Cerebellar cortex (tissue), 1 donor: ENCODE results near the gene CNIH2.
"Not testable (repeated sequence)": the region's sequence is repeated elsewhere in the genome, so short reads cannot be mapped to it uniquely, and the experiment has no call there.

Experiments
- DNase-seq: peaks from one replicate; pipeline ENCODE4 v3.0.0-alpha.2; 2015; ENCODE audit warnings: low spot score

CNIH2 gene

DNA sequence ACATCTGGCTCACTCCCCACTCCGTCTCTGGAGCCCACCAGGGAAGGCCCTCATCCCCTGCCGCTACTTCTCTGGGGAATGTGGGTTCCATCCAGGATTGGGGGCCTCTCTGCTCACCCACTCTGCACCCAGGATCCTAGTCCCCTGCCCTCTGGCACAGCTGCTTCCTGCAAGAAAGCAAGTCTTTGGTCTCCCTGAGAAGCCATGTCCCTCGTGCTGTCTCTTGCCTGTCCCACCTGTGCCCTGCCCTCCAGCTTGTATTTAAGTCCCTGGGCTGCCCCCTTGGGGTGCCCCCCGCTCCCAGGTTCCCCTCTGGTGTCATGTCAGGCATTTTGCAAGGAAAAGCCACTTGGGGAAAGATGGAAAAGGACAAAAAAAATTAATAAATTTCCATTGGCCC is 911 bp upstream of the CNIH2 start:
- not testable (repeated sequence) for DNase-seq

DNA sequence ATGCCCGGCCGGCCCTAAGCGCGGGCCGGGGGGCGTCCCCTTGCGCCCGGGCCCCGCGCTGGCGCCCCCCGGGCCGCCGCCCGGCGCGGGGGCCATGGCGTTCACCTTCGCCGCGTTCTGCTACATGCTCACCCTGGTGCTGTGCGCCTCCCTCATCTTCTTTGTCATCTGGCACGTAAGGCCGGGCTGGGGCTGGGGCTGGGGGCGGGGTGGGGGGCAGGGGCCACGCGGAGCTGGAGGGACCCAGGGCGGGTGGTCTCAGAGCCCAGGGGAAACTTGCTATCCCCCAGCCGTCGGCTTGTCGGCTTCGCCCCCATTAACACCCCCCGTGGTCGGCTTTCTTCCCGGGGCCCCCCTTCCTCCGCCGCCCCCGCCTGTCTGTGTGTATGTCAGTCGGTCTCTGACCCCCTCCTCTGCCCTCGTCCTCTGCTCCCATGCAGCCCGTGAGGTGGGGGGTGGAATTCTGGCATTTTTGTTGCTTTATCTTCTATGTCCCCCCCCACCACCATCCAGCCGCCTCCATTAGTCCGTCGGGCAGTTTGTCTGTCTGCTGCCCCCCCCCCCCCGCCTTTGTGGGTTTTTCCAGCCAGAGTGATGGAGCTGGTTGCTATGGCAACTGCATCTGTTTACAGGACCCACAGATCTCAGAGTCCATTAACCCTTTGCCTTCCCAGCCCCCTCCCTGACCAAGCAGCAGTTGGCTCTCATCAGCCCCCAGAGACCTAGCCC is 552 bp downstream of the CNIH2 start:
- DNase-seq = no peak

DNA sequence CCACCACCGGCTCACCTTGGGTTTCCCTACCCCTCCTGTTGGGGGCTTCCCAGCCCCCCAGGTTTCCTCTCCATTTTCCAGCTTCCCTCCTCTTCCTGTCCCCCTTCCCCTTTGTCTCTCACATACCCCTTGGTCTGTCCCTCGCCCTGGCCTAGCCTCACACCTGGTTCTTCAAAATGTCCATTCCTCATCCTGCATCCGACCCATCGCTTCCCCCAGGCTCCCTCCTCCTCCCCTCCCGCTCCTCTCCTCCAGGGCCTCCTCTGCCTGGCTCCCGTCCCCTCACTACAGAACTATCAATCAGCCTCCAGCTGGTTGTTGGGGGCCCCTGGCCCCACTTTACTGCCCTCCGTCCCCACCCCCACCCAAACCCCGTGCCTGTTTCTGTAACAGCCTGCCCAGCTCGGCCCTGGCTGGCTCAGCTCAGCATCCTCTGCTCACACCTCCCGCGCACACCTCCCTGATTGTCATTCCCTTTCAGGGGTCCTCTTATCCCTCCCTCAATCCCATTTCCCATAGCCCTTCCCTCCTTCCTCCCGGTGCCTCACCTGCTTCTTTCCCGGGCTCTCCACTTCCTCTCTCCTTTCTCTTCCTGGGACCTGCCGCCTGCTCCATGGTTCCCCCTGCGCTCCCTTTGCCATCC is 1.2 kb downstream of the CNIH2 start:
- DNase-seq = no peak

DNA sequence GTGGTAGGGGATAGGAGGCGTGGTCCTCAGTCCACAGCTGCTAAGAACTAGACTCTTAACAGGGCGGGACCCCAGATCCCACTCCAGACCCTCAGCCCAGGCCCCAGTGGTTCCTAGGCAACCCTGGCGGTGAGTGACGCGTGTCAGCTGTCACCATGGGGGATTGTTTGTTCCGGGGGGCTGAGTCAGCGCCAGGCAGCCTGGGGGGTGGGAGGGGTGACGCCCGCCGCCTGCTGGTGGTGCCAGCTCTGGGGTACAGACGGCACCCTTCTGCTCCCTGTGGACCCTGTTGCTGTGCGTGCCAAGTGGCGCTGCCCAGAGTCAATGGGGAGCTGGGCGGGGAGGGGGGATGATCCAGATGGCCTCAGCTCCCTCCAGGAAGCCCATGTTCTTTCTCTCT is 2.5 kb downstream of the CNIH2 start:
- no peak for DNase-seq

DNA sequence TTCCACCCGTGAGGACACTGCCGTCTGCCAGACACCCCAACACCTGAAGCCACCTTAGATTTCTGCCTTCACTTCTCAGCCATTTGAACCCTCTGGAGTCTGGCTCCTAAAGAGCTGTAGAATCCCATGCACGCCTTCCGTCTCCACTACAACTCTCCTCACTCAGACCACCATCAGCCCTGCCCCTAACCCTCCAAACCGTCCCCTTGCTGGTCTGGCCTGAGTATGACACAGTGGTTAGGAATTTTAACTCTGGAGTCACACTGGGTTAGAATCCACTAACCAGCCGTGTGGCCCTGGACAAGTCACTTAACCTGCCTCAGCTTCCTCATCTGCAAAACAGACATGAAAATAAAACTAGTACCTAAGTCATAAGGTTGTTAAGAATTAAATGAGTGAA is 3.0 kb downstream of the CNIH2 start:
- no peak for DNase-seq

DNA sequence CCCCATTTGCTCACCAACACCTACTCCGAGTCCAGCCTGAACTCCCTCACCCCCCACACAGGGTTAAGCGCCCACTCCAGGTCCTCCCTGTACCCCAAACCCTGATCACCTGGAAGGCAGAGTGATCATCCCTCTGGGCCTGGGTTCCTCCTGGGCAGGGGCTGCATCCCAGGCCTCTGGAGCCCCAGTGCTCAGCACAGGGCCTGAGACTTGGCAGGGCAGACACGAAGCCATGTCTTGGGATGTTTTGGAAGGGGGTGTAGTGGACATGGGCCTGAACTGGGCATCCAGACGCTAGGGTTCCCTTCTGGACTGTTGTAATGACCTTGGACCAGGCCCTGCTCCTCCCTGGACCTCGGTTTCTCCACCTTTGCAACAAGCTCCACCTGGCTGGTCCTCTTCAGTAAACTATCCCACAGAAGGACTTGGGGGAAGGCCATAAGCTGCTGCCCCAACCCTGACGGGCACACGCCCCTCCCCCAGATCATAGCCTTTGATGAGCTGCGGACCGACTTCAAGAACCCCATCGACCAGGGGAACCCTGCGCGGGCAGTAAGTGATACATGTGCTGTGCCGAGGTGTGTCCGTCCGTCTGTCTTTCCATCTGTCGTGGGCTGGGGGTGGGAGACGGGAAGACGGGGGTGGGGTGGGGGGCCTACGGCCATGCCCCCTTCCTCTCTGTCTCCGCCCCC is 3.9 kb downstream of the CNIH2 start:
- no peak for DNase-seq

DNA sequence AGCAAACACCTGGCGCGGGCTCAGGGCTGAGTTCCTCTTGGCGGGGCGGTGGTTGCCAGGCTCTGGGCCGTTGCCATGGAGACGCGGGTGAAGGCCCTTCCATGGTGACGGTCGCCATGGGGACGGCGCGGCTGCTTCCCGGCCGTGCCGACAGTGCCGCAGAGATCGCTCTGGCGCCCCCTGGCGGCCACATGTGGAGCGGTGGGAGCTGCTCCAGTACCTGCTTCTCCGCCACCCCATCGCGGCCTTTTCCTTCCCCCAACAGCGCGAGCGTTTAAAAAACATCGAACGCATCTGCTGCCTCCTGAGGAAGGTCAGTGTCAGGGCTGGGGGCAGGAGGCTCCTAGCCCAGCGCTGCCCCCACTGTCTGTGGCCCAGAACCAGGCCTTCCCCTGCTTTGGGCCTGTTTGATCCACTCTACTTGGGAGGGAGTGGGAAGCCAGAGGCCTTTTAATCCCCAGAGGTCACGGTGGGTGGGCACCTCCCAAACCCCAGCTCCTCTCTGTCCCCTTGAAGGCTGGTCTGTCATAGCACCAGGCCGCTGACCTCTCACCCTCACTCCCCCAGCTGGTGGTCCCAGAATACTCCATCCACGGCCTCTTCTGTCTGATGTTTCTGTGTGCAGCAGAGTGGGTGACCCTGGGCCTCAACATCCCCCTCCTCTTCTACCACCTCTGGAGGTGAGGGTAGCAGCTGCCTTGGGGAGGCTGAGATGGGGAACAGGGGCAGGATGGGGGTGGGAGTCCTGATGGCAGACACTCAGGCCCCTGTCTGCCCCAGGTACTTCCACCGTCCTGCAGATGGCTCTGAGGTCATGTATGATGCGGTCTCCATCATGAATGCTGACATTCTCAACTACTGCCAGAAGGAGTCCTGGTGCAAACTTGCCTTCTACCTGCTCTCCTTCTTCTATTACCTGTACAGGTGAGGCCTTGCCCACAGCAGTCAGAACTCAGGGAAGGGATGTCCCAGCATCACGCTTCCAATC is 4.8 kb downstream of the CNIH2 start:
- peak; percentile 98 for DNase-seq

DNA sequence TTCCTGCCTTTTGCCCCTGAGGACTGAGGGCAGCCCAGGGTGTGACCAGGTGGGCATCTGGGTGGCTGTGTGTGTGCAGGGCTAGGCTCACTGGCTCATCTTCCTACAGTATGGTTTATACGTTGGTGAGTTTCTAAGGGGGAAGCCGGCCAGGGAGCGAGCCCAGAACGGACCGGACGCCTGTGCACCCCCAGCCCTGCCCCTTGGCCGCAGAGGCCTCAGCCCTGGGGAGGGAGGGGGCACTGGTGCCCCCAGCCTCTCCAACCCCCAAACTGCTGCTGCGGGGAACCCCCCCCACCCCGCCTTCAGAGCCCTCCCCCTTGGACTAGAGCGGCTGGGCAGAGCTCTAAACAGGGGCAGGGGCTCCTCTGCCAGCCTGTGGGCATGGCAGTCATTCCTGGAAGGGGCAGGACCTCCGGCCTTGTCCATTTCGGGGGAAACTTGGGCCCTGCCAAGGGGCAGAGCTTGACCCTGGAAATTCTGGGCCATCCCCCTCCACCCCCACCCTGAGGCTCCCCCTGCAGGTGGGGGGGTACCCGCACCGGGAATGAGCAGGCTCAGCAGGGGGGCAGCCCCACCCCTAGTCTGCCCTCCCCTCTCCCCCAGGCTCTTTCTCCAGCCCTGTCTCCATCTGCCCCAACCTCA is 5.6 kb downstream of the CNIH2 start:
- no peak for DNase-seq

DNA sequence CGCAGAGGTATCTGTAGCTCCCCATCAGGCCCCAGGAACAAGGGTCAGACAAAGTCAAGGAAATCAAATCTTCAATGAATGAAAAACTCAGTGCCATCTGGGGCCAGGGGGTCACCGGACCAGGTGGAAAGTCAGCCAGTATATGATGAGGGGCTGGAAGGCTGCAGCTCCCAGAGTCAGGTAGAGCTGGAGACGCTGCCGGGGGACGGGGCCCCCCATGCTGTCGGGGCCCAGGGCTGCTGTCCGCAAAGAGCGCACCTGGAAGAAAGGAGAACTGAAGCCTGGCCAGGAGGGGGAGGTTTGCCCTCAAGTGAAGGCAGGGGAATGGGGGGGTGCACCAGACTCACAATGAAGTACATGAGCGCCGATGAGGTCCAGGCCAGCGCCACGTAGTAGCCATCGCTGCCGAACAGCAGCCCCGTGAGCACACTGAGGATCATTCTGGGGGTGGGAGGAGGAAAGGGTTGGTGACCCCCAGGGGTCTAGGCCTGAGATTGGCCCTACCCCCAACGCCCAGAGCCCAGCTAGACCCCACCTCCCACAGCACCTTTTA is 6.6 kb downstream of the CNIH2 start:
- no peak for DNase-seq

DNA sequence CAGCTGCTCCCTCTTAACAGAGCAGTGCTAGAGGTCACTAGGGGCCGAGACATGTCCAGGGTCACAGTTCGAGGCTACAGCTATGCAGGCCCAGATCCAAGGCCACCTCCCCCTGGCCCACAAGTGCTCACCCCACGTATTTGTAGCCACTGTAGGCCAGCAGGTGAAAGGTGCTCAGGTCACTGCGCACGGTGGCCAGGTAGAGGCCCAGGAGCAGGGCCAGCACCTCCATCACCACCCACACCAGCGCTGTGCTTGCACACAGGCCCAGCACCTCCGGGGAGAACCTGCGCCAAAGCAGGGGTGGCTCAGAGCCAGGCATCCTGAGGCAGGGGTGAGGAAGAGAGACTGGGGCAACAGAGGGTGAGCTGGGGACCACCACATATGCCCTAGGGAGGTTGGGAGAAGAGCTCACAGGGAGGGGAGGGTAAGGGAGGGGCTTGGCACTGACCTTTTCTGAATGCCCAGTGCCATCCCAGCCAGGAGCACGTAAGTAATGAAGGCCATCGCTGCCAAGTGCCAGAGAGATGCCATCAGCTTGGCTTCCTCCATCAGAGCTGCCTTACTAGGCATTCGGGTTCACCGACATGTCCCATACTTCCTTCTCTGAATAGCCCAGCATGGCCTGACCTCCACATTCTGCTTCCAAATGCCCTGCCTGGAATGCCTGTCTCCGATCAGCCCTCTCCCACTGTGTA is 7.4 kb downstream of the CNIH2 start:
- DNase-seq = peak; percentile 61

DNA sequence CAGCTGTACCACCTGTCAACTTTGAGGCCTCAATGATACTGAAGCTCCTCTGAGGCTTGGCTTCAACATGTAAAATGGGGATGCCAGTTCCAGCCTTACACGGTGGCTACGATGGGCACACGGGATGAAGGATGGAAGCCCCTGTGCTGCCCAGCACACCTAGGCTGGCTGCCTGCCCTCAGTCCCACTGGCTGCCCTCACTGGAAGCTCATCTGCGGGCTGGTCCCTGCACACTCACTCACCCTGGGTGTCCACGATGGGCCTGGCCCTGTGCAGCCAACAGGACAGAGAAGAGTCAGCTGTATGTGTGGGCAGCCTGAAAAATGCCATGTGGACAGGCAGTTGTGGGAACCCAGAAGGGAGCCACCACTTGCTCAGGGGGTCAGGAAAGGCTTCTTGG is 8.7 kb downstream of the CNIH2 start:
- no peak for DNase-seq

DNA sequence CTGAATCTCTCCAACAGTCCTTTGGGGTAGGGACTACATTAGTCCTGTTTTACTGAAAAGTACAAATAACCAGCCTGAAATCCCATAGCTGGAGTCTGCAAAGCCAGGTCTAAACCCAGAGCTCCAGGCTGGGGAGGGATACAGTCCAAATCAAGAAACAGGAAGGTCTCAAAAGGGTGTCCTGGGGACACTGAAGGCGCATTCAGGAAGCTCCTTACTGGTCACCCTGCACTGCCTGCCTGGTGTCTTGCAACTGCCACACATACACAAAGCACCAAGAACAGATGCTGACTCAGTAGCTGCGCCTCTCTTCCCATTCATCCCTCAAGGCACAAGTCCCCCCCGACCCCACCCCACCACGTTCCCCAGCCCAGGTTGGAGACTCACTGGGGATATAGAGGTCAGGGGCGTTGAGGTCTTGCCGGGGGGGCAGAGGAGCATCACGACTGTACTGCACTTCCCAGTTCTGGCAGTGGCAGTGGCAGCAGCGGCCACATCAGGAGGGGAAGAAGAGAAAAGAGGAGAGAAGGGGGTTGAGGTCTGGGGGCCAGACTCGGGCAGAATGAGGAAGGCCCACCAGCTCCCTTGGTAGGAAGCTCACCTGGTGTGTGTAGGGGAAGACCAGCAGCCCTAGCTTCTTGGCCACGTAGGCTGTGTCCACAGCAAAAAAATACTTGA is 9.4 kb downstream of the CNIH2 start:
- no peak for DNase-seq

DNA sequence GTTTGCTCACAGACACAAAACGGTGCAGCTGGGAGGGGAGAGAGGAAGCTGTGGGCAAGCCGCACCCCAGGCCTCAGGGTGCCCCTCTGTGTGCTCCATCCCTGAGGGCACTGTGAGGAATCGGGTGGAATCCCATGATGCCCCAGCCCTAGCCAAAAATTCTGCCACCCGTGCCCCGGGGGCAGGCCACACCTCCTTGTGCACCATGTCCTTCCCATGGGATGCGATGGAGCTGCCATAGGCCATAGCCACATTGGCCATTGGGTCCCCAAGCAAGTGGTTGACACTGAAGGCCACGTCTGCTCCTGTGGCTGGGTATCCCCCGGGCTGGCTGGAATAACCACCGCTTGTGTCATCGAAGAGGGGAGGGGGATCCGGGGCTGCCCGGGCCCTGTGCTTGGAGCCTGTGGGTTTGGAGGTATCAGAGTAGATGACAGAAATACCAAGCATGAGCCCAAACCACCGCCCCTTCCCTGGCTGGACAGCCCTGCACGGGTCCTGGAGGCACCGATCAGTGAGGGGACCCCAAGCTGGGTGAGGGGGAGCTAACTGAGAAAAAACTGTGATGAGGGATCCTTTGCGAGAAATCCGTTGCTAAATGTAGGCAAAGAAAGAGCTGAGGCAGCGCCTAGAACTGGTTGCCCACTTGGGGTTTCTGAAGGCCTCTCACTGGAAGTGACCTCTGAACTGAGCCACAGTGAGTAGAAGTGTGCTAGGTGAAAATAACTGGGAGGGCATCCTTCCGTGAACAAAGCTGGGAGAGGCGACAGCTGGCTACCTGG is 10.1 kb downstream of the CNIH2 start:
- no peak for DNase-seq

DNA sequence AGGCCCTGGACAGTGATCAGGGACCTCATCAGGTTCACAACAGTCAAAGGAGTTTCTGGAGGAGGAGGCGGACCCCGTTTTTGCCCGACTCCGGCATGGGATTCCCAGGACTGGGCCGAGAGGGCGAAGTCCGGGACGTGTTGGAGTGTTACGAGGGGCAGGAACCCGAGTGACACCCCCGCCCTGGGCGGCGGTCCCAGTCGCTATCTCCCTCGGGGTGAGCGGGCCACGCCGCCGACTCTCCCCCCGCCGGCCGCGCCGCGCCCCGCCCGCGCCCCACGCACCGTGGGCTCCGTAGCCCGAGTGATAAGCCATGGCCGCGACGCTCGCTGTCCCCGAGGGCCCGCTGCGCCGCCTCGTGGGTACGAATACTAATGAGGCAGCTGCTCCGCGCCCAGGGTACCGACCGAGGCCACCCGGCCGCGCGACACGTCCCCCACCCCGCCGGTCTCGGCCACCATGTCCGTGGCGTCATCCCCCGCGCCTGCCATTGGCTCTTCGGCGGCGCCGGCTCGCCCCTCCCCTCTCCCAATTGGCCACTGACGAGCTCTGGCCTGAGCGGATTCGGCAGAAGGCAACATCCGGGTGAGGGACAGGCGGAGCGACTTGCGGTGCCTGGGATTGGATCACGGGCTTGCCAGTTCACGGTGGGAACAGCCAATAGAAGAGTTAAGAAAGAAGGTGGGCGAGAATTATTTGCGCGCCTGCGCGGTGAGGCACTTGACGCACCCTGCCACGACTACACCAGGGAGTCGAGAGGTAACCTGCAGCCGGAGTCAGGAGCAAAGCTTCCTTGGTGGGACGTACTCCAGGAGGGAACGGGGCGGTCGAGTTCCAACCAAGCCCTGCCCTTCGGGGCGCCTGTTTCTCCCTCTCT is 10.9 kb downstream of the CNIH2 start, which contains the start of gene YIF1A:
Gene YIF1A (minus strand): TSS at position 473 of the 877 bp plus-strand sequence. CDS start 158 bp downstream, at position 315.
- DNase-seq = peak; percentile 100

DNA sequence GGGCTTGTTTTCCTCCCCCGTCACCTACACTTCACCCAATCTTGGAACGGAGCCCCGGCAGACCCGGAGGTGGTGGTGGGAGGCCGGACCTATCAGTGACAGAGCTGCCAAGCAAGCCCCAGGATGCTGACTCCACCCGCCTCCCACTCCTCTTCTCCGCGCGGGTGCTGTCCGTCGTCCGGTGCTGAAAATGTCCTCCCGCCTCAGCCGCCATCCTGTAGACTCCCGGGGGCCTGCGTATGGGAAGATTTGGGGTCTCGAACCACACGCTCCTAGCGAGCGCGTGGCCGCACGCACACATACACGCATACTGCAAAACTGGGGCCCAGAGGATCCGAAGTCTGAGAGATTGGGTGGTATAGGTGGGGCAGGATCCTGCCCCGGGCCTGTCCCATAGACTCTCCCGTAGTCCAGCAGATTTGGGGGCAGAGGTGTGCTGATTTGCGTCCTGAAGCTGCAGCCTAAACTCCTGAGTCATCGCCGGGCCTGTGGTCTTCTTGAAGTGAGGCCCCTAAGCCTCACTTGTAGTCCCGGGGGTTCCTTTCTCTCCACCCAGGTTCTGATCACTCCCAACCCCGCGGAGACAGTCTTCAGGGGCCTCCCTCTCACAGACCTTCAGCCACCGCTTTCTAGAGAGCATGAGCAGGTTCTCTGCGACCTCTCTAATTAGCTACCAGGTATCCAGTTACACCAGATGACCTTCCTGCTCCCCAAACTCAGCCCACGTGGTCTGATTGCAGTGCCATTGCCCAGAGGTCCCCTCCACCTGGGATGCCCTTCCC is 11.8 kb downstream of the CNIH2 start:
- DNase-seq = no peak

DNA sequence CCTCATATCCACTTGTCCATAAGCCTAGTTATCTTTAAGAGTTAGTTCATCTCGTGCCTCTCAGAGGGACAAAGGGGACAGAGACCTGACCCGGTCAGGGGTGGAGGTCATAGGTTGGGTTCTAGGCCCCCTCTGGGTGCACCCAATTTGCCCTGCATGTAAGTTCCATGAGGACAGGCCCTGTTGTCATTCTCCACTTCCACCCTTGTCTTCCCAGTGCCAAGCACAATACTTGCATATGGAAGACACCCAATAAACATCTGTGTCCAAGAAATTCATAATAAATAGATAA is 12.3 kb downstream of the CNIH2 start:
- DNase-seq = no peak

DNA sequence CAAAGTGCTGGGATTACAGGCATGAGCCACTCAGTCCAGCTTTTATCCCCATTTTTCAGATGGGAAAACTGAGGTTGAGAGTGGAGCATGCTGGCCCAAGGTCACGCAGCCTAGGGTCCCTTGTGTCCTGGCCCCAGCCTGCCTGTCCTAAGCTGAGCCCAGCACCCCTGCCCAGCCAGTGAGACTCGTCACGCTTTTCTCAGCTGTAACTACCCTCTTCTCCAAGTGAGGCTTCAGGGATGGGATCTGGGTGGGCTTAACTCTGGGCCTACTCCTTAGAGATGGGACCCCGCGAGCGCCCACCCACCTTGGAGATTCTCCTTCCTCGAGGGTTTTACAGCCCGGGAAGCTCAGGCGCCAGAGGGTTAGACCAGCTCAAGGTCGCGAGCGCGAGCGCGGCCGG is 13.3 kb downstream of the CNIH2 start:
- DNase-seq = no peak
